ENCODE results near the gene METTL16. TPM values are rescaled to one million over a fixed set of nuclear protein-coding genes. Genes with fewer than 3 reads are reported as not detected.

The METTL16 gene
- total RNA-seq, 2 donors from 2014 or later = 12.9 to 24.1 TPM

DNA sequence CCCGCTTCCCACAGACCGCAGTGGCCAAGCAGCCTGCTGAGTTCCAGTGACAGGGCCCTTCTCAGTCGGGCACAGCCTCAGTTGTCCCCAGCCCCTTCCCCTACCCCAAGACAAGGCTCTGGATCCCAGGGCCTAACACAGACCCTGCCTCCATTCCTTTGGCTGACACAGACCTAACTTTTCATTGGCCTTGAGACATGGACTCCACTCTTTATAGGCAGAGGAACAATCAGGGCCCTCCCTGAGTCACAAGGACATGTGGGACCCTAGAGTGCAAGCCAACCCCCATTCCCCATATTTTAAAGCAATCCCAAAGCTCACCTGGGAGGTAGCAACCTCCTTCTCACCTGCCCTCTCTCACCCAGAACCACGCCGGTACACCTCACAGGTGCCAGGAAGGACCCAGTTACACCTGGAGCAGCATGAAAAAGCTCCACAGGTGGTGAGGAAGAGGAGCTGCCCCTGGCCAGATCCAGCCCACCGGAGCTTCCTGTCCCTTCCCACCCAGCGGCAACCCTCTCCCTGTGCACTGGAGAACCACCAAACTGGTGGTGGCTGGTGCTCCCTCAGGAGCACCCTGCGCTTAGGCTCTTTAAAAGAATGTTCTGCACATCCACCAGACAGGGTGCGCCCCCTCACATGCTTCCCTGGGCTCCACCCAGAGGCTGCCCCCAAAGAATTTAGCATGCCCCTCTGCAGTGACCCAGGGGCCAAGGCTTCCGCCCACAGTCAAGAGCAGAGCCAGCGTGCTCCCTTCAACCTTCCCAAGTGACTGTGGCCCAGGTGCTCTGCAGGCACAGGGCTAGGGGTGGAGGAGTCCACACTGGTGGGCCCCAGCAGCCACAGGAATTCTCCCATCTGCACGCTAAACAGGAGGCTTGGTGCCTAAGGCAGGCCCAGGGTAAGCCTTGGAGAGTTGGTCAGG lies 114.2 kb downstream of the METTL16 start:
- no peaks in the 10 kb centered on the region for H3K36me3 ChIP-seq (replicated peaks in 1 of 2; ENCODE audit: insufficient read depth in 1 of 2, low read depth in 2 of 2)
- H3K27ac ChIP-seq = peak overlapping the region; percentile 93 to 100 (median 98)
- H3K4me1 ChIP-seq = peaks cover 57% of the 10 kb centered on the region
- intact Hi-C loops (cut with DNase I) = no loop called here
- no peaks in the 10 kb centered on the region for H3K9me3 ChIP-seq
- H3K4me3 ChIP-seq = no peak overlapping the region
- 66 to 93% methylated on average over 5 to 12 of the region's 12 CpGs for WGBS, 2 donors
- ATAC-seq (no peak), DNase-seq (peak in 2 of 4 donors; percentile 10 to 12)
- TF ChIP-seq POLR2A (IDR thresholded peaks at IDR 0.05) = no peak
- TF ChIP-seq CTCF (IDR thresholded peaks at IDR 0.05) = no peak
- H3K27me3 ChIP-seq = no peaks in the 10 kb centered on the region

GRCh38 chr17:2396568-2397246 lies 115.0 kb downstream of the METTL16 start:
- DNase-seq = peak; percentile 85 to 96 (median 93)
- Histone ChIP-seq H3K27me3 (no peaks in the 10 kb centered on the region), H3K27ac (peak overlapping the region; percentile 93 to 100 (median 98)), H3K36me3 (replicated peaks in 1 of 2; ENCODE audit: insufficient read depth in 1 of 2, low read depth in 2 of 2) (no peaks in the 10 kb centered on the region), H3K9me3 (no peaks in the 10 kb centered on the region), H3K4me1 (peaks cover 61% of the 10 kb centered on the region), H3K4me3 (no peak overlapping the region)
- peak; percentile 12 for ATAC-seq
- intact Hi-C loops (cut with DNase I) = no loop called here
- TF ChIP-seq CTCF (IDR thresholded peaks at IDR 0.05) (no peak), POLR2A (IDR thresholded peaks at IDR 0.05) (peak; percentile 33 to 81 (median 78))
- 8 to 21% methylated on average over 7 to 30 of the region's 34 CpGs for WGBS, 2 donors

DNA sequence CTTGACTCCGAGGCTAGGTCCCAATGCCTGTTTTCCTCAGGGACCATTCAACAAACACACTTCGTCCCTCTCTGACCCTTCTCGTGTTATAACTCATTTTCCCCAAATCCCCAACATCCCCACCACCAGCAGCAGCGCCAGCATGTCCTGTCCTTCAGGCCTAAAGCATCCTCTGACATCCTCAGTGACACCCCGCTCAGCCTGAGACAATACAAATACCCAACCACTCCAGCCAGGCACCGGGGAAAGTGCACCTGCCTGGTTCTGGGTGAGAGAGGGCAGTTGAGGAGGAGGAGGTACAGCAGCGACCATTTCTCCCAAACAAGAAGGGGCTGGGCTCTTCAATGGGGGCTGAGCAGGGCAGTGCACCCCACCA lies 115.5 kb downstream of the METTL16 start:
- H3K4me1 ChIP-seq = peaks cover 64% of the 10 kb centered on the region
- DNase-seq (no peak), ATAC-seq (no peak)
- H3K9me3 ChIP-seq = no peaks in the 10 kb centered on the region
- no peak overlapping the region for H3K4me3 ChIP-seq
- peak overlapping the region; percentile 93 to 100 (median 98) for H3K27ac ChIP-seq
- 53 to 63% methylated on average over 7 of the region's 7 CpGs for WGBS, 2 donors
- no peaks in the 10 kb centered on the region for H3K36me3 ChIP-seq (replicated peaks in 1 of 2; ENCODE audit: insufficient read depth in 1 of 2, low read depth in 2 of 2)
- intact Hi-C loops (cut with DNase I) = no loop called here
- no peaks in the 10 kb centered on the region for H3K27me3 ChIP-seq
- TF ChIP-seq POLR2A (IDR thresholded peaks at IDR 0.05) (no peak), CTCF (IDR thresholded peaks at IDR 0.05) (no peak)

DNA sequence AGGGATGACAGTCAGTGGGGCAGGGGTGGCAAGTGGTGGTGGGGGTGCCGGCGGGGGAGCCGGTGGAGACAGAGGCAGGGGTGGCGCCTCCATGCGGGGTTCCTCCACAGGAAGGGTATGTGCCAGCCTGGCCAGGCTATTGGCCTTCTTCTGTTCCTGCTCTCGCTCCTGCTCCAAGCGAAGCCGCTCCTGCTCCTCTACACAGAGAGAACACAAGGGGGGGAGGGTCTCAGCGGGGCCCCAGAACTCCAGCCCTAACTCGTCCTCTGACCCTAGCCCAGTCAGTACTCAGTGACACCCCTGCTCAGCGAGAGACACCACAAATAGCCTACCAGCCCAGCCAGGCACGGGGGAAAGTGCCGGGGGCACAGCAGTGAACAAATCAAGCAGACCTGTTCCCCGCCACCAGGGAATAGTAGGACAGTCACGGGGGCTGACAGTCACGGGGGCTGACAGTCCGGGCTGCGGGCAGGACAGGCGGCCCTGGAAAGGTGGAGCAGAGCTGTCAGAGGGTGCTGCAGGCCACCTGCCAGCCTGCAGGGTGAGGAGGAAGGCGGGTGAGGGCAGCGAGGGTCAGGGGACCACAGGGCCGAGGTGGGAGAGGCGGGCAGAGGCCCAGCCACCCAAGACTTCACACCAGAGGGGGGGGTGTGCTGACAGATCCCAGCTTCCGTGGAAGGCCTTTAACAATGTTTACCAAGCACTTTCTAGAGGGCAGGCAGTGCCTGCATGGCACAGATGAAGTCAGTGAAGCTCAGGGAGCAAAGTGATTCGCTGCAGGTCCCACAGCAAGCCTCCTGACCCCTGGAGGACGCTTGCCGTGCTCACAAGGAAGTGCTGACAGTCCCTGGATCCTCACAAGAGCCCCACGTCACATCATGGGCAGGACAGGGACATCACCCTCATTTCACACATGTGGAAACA lies 116.2 kb downstream of the METTL16 start:
- ATAC-seq = no peak
- no peak overlapping the region for H3K4me3 ChIP-seq
- H3K9me3 ChIP-seq = no peaks in the 10 kb centered on the region
- DNase-seq = peak in 2 of 4 donors; percentile 37 to 64
- intact Hi-C loops (cut with DNase I) = no loop called here
- no peaks in the 10 kb centered on the region for H3K27me3 ChIP-seq
- peak overlapping the region; percentile 93 to 100 (median 98) for H3K27ac ChIP-seq
- peaks cover 64% of the 10 kb centered on the region for H3K4me1 ChIP-seq
- WGBS, 2 donors = 74% methylated on average over 21 to 28 of the region's 28 CpGs
- no peaks in the 10 kb centered on the region for H3K36me3 ChIP-seq (replicated peaks in 1 of 2; ENCODE audit: insufficient read depth in 1 of 2, low read depth in 2 of 2)
- TF ChIP-seq POLR2A (IDR thresholded peaks at IDR 0.05) = no peak
- no peak for TF ChIP-seq CTCF (IDR thresholded peaks at IDR 0.05)
